IMR-90 (cell line): Measurements from ENCODE around the gene VPS37B. TPM values are rescaled to one million over a fixed set of nuclear protein-coding genes. Genes with fewer than 3 reads are reported as not detected.

Experiments used
- ATAC-seq: fragments of 200-7000 bp; cut with Tn5 transposase; 2 replicates; pipeline ENCODE4 v1.9.1; 2020; ENCODE audit warnings: low read depth, mild to moderate bottlenecking, moderate library complexity
- BruUV-seq: library from RNA; stranded (reverse); fragments of 400-500 nt; replicated peaks from 2 replicates; lab custom pipeline; 2021; lab: Mats Ljungman, UMichigan
- CTCF ChIA-PET: fragments of 300-600 bp; formaldehyde crosslinking; extraction: SDS; loops from one replicate; lab custom pipeline; 2021; ENCODE audit warnings: antibody characterized with exemption; lab: Yijun Ruan, JAX
- POLR2A ChIA-PET: fragments of 300-600 bp; sonication (Branson Sonifier 250); formaldehyde crosslinking; loops from one replicate; lab custom pipeline; 2022; ENCODE audit warnings: antibody characterized with exemption; ENCODE audit not compliant: unreplicated experiment; lab: Charles Lee
- DNase-seq: peaks from one replicate; pipeline ENCODE4 v3.0.0; 2013
- H2AFZ ChIP-seq: replicated peaks from 2 replicates; pipeline ENCODE3; 2013; ENCODE audit warnings: low read length, mild to moderate bottlenecking; ENCODE audit not compliant: poor library complexity
- H2AK5ac ChIP-seq: 2 replicates; pipeline ENCODE4 v1.6.1; 2013; ENCODE audit warnings: low read depth, low read length, inconsistent platforms
- H2AK9ac ChIP-seq: replicated peaks from 2 replicates; pipeline ENCODE3; 2013; ENCODE audit warnings: mild to moderate bottlenecking, low read depth, low read length, moderate library complexity; ENCODE audit not compliant: poor library complexity
- H2BK120ac ChIP-seq: 2 replicates; pipeline ENCODE4 v1.6.1; 2013; ENCODE audit warnings: low read depth, low read length, inconsistent platforms
- H2BK15ac ChIP-seq: 3 replicates; pipeline ENCODE4 v1.6.1; 2013; ENCODE audit warnings: low read depth, low read length, inconsistent platforms
- H2BK20ac ChIP-seq: 2 replicates; pipeline ENCODE4 v1.6.1; 2013; ENCODE audit warnings: low read depth, mild to moderate bottlenecking, inconsistent platforms, low read length, moderate library complexity
- H2BK5ac ChIP-seq: 2 replicates; pipeline ENCODE4 v1.6.1; 2013; ENCODE audit warnings: mild to moderate bottlenecking, low read depth, low read length, inconsistent platforms; ENCODE audit not compliant: poor library complexity, severe bottlenecking
- H3K14ac ChIP-seq: replicated peaks from 2 replicates; pipeline ENCODE4 v1.6.1; 2013; ENCODE audit warnings: low read depth, low read length, inconsistent platforms
- H3K18ac ChIP-seq: 2 replicates; pipeline ENCODE4 v1.6.1; 2013; ENCODE audit warnings: low read depth, low read length, control low read depth
- H3K23ac ChIP-seq: 2 replicates; pipeline ENCODE4 v1.6.1; 2013; ENCODE audit warnings: low read depth, low read length, inconsistent platforms
- H3K27ac ChIP-seq: 2 replicates; pipeline ENCODE4 v1.5.1; 2013; ENCODE audit warnings: mild to moderate bottlenecking, control low read depth, low read length; ENCODE audit not compliant: insufficient read depth
- H3K27me3 ChIP-seq: 2 replicates; pipeline ENCODE4 v1.6.1; 2013; ENCODE audit warnings: low read length; ENCODE audit not compliant: control insufficient read depth, insufficient read depth
- H3K36me3 ChIP-seq: 2 replicates; pipeline ENCODE4 v1.6.1; 2013; ENCODE audit warnings: low read length, mixed read lengths; ENCODE audit not compliant: control insufficient read depth, insufficient read depth
- H3K4ac ChIP-seq: 2 replicates; pipeline ENCODE4 v1.6.1; 2013; ENCODE audit warnings: low read depth, low read length, inconsistent platforms
- H3K4me1 ChIP-seq: 2 replicates; pipeline ENCODE4 v1.6.1; 2013; ENCODE audit warnings: low read length, mixed read lengths; ENCODE audit not compliant: control insufficient read depth, insufficient read depth
- H3K4me2 ChIP-seq: 2 replicates; pipeline ENCODE4 v1.6.1; 2013; ENCODE audit warnings: low read depth, mild to moderate bottlenecking, control low read depth, low read length, moderate library complexity
- H3K4me3 ChIP-seq: 2 replicates; pipeline ENCODE4 v1.5.1; 2013; ENCODE audit warnings: low read depth, mild to moderate bottlenecking, control low read depth, low read length, moderate library complexity; ENCODE audit not compliant: insufficient read depth
- H3K56ac ChIP-seq: 2 replicates; pipeline ENCODE4 v1.6.1; 2013; ENCODE audit warnings: low read length, inconsistent platforms; ENCODE audit not compliant: insufficient read depth; ENCODE audit errors: extremely low read depth
- H3K79me1 ChIP-seq, 2 experiments: 2 replicates each; pipeline ENCODE4 v1.6.1; 2013; ENCODE audit warnings: low read length in 2 of 2, inconsistent platforms in 1 of 2, low read depth in 1 of 2
- H3K9ac ChIP-seq: 2 replicates; pipeline ENCODE4 v1.6.1; 2013; ENCODE audit warnings: low read depth, low read length, control low read depth
- H3K9me1 ChIP-seq: 2 replicates; pipeline ENCODE4 v1.6.1; 2013; ENCODE audit warnings: low read length, inconsistent platforms; ENCODE audit not compliant: insufficient read depth
- H3K9me3 ChIP-seq: 2 replicates; pipeline ENCODE4 v1.6.1; 2013; ENCODE audit warnings: low read length; ENCODE audit not compliant: control insufficient read depth, insufficient read depth
- H4K20me1 ChIP-seq: 2 replicates; pipeline ENCODE4 v1.6.1; 2013; ENCODE audit warnings: low read length, inconsistent platforms; ENCODE audit not compliant: insufficient read depth
- H4K5ac ChIP-seq: 2 replicates; pipeline ENCODE4 v1.6.1; 2013; ENCODE audit warnings: mild to moderate bottlenecking, low read depth, low read length, control low read depth
- H4K8ac ChIP-seq, 2 experiments: 2 replicates each; pipeline ENCODE4 v1.6.1; 2013; ENCODE audit warnings: low read depth in 2 of 2, low read length in 2 of 2, control low read depth in 1 of 2, inconsistent platforms in 1 of 2
- H4K91ac ChIP-seq: 2 replicates; pipeline ENCODE4 v1.6.1; 2013; ENCODE audit warnings: low read depth, low read length, inconsistent platforms; ENCODE audit not compliant: insufficient read depth
- BHLHE40 ChIP-seq: fragments of 150-350 bp; IDR thresholded peaks from 2 replicates; pipeline ENCODE4 v1.6.1; 2016; ENCODE audit warnings: mild to moderate bottlenecking, low read depth, low read length
- CEBPB ChIP-seq: IDR thresholded peaks from 2 replicates; pipeline ENCODE4 v1.6.1; 2012; ENCODE audit warnings: low read depth, low read length, improper control_type of control experiment
- CHD1 ChIP-seq: IDR thresholded peaks from 2 replicates; pipeline ENCODE4 v1.6.1; 2012; ENCODE audit warnings: low read depth, low read length, improper control_type of control experiment
- CTCF ChIP-seq: conservative IDR thresholded peaks from 2 replicates; pipeline ENCODE4 v1.5.1; 2012; ENCODE audit warnings: mild to moderate bottlenecking, low read depth, low read length, improper control_type of control experiment
- ELK1 ChIP-seq: fragments of 150-350 bp; IDR thresholded peaks from 2 replicates; pipeline ENCODE4 v1.6.1; 2016; ENCODE audit warnings: low read depth, mild to moderate bottlenecking, low read length, moderate library complexity, borderline replicate concordance
- FOS ChIP-seq: fragments of 150-350 bp; IDR thresholded peaks from 2 replicates; pipeline ENCODE4 v1.6.1; 2016; ENCODE audit warnings: low read depth, low read length
- MAZ ChIP-seq: IDR thresholded peaks from 2 replicates; pipeline ENCODE4 v1.6.1; 2012; ENCODE audit warnings: low read depth, mild to moderate bottlenecking, low read length, improper control_type of control experiment, moderate library complexity, borderline replicate concordance
- NFE2L2 ChIP-seq: fragments of 150-350 bp; IDR thresholded peaks from 2 replicates; pipeline ENCODE4 v1.6.1; 2016; ENCODE audit warnings: low read depth, mild to moderate bottlenecking, low read length
- POLR2A ChIP-seq: IDR thresholded peaks from 2 replicates; pipeline ENCODE4 v1.6.1; 2012; ENCODE audit warnings: mild to moderate bottlenecking, low read depth, low read length
- RCOR1 ChIP-seq: IDR thresholded peaks from 2 replicates; pipeline ENCODE4 v1.6.1; 2012; ENCODE audit warnings: mild to moderate bottlenecking, low read length, improper control_type of control experiment; ENCODE audit not compliant: insufficient replicate concordance
- RFX5 ChIP-seq: IDR thresholded peaks from 2 replicates; pipeline ENCODE4 v1.8.0; 2012; ENCODE audit warnings: low read depth, mild to moderate bottlenecking, low read length, moderate library complexity
- WGBS, 2 experiments: methylation state at CpG; one replicate each; pipeline versions ENCODE4 v1.1.5 to v1.1.7; 2013; ENCODE audit warnings: missing lambda C conversion rate in 2 of 2; ENCODE audit not compliant: insufficient read length in 1 of 2; ENCODE audit errors: extremely low coverage in 2 of 2; 5-methylcytosine and 5-hydroxymethylcytosine counted together
- dilution Hi-C: fragments of 300-500 bp; cut with HindIII; formaldehyde crosslinking; loops from one replicate; pipeline ENCODE4 v1.14.3; 2018; ENCODE audit warnings: low sequenced_read_pairs; ENCODE audit not compliant: unreplicated experiment
- in situ Hi-C: fragments of 300-500 bp; cut with MboI; formaldehyde crosslinking; loops from 3 replicates; pipeline ENCODE4 v1.14.3; 2019; ENCODE audit warnings: low sequenced_read_pairs, inconsistent platforms, mixed read lengths
- intact Hi-C: fragments of 100-400 bp; cut with micrococcal nuclease; formaldehyde crosslinking; loops from 2 replicates; pipeline ENCODE4 v1.10.0; 2022
- polyA plus RNA-seq, 3 experiments: library from polyadenylated mRNA; depleted of rRNA; stranded (reverse); fragments of >200 nt; gene quantifications; 2 replicates each; pipeline ENCODE4 v1.2.3, GENCODE V29; 2012; ENCODE audit warnings: low replicate concordance in 1 of 3
- total RNA-seq: library from RNA; depleted of rRNA; stranded (reverse); fragments of >200 nt; gene quantifications from 2 replicates; pipeline ENCODE4 v1.2.3, GENCODE V29; 2012
- TF ChIP-seq, protein P1 (sequence below): fragments of 150-350 bp; IDR thresholded peaks from 2 replicates; pipeline ENCODE4 v1.6.1; 2017; ENCODE audit warnings: mild to moderate bottlenecking, antibody characterized with exemption, low read length, low read depth

The VPS37B gene
- total and polyA plus RNA-seq, 2 of the 4 experiments (the other 2 are of a cell fraction): 8.6 to 25.7 TPM

DNA sequence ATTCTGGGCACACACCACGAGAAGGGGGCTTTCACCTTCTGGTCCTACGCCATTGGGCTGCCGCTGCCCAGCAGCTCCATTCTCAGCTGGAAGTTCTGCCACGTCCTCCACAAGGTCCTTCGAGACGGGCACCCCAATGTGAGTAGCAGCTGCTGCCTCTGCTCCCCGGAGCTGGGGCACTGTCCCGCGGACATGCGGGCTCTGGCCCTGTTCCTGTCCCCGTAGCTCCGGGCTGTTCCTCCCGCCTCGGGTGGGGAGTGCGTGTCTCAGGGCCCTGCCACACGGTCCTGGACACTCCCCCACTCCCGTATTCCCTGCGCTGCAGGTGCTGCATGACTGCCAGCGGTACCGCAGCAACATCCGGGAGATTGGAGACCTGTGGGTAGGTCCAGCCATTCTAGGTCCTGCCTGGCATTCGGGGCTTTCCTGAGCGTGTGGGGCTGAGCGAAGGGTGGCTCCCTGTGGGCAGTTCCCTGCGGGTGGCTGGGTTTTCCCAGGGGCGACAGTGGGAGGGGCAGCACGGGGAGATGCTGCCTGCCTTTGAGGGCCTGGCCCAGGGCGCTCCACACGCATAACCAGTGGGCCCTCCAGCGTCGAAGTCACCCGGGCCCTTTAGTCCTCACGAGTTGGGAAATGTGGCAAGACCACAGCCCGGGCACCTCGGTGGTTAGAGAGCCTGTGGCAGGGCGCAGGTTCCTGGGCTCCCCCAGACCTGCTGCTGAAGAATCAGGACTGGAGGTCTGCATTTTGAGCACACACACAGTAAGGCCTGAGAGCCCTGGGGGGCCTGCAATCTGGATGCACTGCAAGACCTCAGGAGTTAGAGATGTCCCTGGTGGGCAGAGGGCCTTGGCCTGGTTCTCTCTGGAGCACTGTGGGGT is 47.2 kb downstream of the VPS37B start (continued):
- no peak for TF ChIP-seq CTCF

DNA sequence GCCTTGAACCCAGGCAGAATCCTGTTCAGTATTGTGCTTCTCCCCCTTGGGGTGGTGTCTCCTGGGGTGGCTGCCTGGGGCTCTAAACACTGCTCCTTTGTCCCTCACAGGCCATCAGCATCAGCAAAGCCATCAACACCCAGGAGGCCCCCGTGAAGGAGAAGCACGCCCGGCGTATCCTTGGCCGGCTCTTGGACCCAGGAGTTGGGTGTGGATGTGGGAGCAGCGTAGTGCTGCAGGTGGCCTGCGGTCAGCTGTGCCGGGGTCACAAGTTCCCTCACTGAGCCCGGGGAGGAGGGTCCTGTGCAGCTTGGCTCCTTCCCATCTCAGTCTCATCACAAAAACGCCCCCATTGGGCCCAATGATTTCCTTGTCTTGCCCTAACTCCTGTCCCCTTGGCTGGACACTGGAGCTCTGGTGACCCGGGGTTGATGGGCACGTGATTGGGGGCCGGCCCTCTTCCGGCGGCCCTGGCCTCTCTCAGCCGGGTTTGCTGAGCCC is 48.0 kb downstream of the VPS37B start:
- in situ Hi-C loops (no loop called here), dilution Hi-C loops (no loop called here), intact Hi-C loops (no loop called here)
- Histone ChIP-seq H2AK5ac (no peak overlapping the region), H3K23ac (no peak overlapping the region), H2BK5ac (no peak overlapping the region), H3K4ac (no peak overlapping the region), H3K4me3 (no peak overlapping the region), H2AK9ac (peak overlapping the region; percentile 55), H3K36me3 (no peaks in the 10 kb centered on the region), H3K27ac (no peak overlapping the region), H3K9me1 (peaks cover 13% of the 10 kb centered on the region), H3K79me1 (peaks cover 0 to 7% of the 10 kb centered on the region in 2 experiments), H2BK20ac (no peak overlapping the region), H3K4me2 (no peak overlapping the region), H2AFZ (peak overlapping the region; percentile 21), H3K56ac (no peak overlapping the region), H2BK120ac (no peak overlapping the region), H3K27me3 (no peaks in the 10 kb centered on the region), H3K4me1 (peaks cover 13% of the 10 kb centered on the region), H4K91ac (no peak overlapping the region), H4K20me1 (no peaks in the 10 kb centered on the region), H4K8ac (no peak overlapping the region), H3K18ac (no peak overlapping the region), H3K9ac (no peak overlapping the region), H4K5ac (no peak overlapping the region), H2BK15ac (no peak overlapping the region), H3K9me3 (no peaks in the 10 kb centered on the region), H3K14ac (no peak overlapping the region)
- ATAC-seq (no peak), DNase-seq (no peak)
- ChIA-PET CTCF (no interaction called here), POLR2A (no interaction called here)
- WGBS, 2 experiments: 89% methylated on average over 4 of the region's 16 CpGs; no CpG with 5 or more reads in 1 of the 2 experiments
- no TSS peak for BruUV-seq
- TF ChIP-seq NFE2L2: no peak
- TF ChIP-seq CHD1: no peak
- TF ChIP-seq CEBPB: no peak
- no peak for TF ChIP-seq ELK1
- TF ChIP-seq RCOR1: no peak
- TF ChIP-seq MAZ: no peak
- no peak for TF ChIP-seq BHLHE40
- no peak for TF ChIP-seq FOS
- no peak for TF ChIP-seq RFX5
- TF ChIP-seq, protein P1, sequence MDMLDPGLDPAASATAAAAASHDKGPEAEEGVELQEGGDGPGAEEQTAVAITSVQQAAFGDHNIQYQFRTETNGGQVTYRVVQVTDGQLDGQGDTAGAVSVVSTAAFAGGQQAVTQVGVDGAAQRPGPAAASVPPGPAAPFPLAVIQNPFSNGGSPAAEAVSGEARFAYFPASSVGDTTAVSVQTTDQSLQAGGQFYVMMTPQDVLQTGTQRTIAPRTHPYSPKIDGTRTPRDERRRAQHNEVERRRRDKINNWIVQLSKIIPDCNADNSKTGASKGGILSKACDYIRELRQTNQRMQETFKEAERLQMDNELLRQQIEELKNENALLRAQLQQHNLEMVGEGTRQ: no peak
- no peak for TF ChIP-seq POLR2A
